Kidney (tissue), 14 donors: ENCODE measurements around the gene MED20. TPM values are rescaled to one million over a fixed set of nuclear protein-coding genes. Genes with fewer than 3 reads are reported as not detected.

ENCODE experiments used
- DNase-seq, 5 donors: peaks; one replicate each; pipeline ENCODE4 v3.0.0-alpha.2; 2013 to 2020
- FAIRE-seq: peaks from 2 replicates; lab custom pipeline; 2012; peaks lifted over from hg19 to GRCh38; lab: Jason Lieb, UNC
- H3K27ac ChIP-seq, 2 donors: one replicate each; pipeline ENCODE4 v1.7.0; 2013; ENCODE audit warnings: low read depth in 2 of 2, low read length in 2 of 2, inconsistent platforms in 1 of 2
- H3K27me3 ChIP-seq: one replicate; pipeline ENCODE4 v1.7.1; 2013; ENCODE audit warnings: low read length, inconsistent platforms; ENCODE audit not compliant: control insufficient read depth, insufficient read depth
- H3K36me3 ChIP-seq, 3 donors: one replicate each; pipeline versions ENCODE4 v1.7.0 to v1.7.1; 2013; ENCODE audit warnings: low read length in 3 of 3, control low read depth in 1 of 3, inconsistent platforms in 1 of 3; ENCODE audit not compliant: insufficient read depth in 3 of 3, control insufficient read depth in 2 of 3
- H3K4me1 ChIP-seq, 3 donors: one replicate each; pipeline versions ENCODE4 v1.7.0 to v1.7.1; 2013; ENCODE audit warnings: low read length in 3 of 3, inconsistent platforms in 1 of 3, low read depth in 1 of 3; ENCODE audit not compliant: control insufficient read depth in 2 of 3, insufficient read depth in 2 of 3
- H3K4me3 ChIP-seq, 3 donors: one replicate each; pipeline versions ENCODE4 v1.7.0 to v1.8.1; 2013; ENCODE audit warnings: low read length in 3 of 3, control low read depth in 1 of 3, inconsistent platforms in 1 of 3
- H3K9ac ChIP-seq, 3 donors: one replicate each; pipeline versions ENCODE4 v1.7.0 to v1.7.1; 2013; ENCODE audit warnings: low read length in 3 of 3, control low read depth in 1 of 3, inconsistent platforms in 1 of 3
- H3K9me3 ChIP-seq, 3 donors: one replicate each; pipeline versions ENCODE4 v1.7.0 to v1.7.1; 2013; ENCODE audit warnings: low read length in 3 of 3, control low read depth in 1 of 3, inconsistent platforms in 1 of 3; ENCODE audit not compliant: control insufficient read depth in 2 of 3, insufficient read depth in 1 of 3
- intact Hi-C: fragments of 100-400 bp; cut with DNase I; formaldehyde crosslinking; loops from one replicate; pipeline ENCODE4 v1.11.1; 2022
- polyA plus RNA-seq: library from polyadenylated mRNA; stranded (reverse); fragments of 350-450 nt; fragmentation: Illumina TruSeq; extraction: RNeasy Lipid Tissue Mini Kit (QIAGEN cat#74804); gene quantifications from one replicate; pipeline ENCODE4 v1.2.3, GENCODE V29; 2014; ENCODE audit warnings: low read depth, low replicate concordance; ENCODE audit not compliant: insufficient read depth
- total RNA-seq: library from RNA; stranded (reverse); fragmentation: NEBNext Ultra II Directional; extraction: Animal tissue kit (Norgen Biotek cat#: 25700); gene quantifications from one replicate; pipeline ENCODE4 v1.2.1, GENCODE V29; 2021
- TF ChIP-seq, protein P1 (sequence below): IDR thresholded peaks from 3 replicates; pipeline ENCODE4 v1.5.1; 2012; ENCODE audit warnings: mild to moderate bottlenecking, moderate library complexity, borderline replicate concordance; ENCODE audit not compliant: insufficient read depth; ENCODE audit errors: extremely low read depth
- donor health status: control.
- donor health status: control.
- donor health status: control.
- donor health status: control.
- donor health status: control.
- donor health status: DM: yes; HTN: yes; CAD: no.
- donor health status: Normal renal cell carcinoma (clear cell type).

Gene MED20
- total and polyA plus RNA-seq, 2 donors from 2014 or later, result 15.1 to 22.0 TPM

DNA sequence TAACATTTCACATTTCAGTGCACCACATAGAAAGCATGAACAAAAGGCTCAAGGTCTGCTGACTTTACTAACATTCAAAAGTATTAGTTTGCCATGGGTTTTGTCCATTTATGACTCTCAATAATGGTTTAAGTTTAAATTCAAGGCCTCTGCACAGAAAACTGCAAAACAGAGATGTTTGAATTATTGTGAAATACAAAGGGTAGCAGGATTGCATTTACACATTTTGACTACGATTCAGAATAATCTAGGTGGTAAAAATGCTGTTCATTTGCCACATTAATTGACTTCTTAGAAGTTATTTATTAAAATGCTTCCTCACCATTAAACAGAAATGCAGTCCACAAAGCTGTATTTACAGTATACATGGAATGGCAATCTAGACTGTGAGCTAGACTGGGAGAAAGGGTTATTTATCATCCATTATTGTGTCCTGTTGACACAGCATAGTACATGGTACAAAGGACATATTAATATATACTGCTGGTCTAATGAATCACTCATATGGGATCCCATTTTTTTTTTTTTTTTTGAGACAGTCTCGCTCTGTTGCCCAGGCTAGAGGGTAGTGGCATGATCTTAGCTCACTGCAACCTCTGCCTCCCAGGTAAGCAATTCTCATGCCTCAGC lies 43.8 kb downstream of the MED20 start:
- no peaks in the 10 kb centered on the region for H3K36me3 ChIP-seq
- TF ChIP-seq, protein P1, sequence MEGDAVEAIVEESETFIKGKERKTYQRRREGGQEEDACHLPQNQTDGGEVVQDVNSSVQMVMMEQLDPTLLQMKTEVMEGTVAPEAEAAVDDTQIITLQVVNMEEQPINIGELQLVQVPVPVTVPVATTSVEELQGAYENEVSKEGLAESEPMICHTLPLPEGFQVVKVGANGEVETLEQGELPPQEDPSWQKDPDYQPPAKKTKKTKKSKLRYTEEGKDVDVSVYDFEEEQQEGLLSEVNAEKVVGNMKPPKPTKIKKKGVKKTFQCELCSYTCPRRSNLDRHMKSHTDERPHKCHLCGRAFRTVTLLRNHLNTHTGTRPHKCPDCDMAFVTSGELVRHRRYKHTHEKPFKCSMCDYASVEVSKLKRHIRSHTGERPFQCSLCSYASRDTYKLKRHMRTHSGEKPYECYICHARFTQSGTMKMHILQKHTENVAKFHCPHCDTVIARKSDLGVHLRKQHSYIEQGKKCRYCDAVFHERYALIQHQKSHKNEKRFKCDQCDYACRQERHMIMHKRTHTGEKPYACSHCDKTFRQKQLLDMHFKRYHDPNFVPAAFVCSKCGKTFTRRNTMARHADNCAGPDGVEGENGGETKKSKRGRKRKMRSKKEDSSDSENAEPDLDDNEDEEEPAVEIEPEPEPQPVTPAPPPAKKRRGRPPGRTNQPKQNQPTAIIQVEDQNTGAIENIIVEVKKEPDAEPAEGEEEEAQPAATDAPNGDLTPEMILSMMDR, result no peak
- no peaks in the 10 kb centered on the region for H3K4me1 ChIP-seq
- no peak for DNase-seq
- no peaks in the 10 kb centered on the region for H3K27me3 ChIP-seq
- intact Hi-C loops, result no loop called here
- H3K4me3 ChIP-seq, result no peak overlapping the region
- no peak for FAIRE-seq
- no peak overlapping the region for H3K27ac ChIP-seq
- H3K9me3 ChIP-seq, result no peaks in the 10 kb centered on the region
- no peak overlapping the region for H3K9ac ChIP-seq

DNA sequence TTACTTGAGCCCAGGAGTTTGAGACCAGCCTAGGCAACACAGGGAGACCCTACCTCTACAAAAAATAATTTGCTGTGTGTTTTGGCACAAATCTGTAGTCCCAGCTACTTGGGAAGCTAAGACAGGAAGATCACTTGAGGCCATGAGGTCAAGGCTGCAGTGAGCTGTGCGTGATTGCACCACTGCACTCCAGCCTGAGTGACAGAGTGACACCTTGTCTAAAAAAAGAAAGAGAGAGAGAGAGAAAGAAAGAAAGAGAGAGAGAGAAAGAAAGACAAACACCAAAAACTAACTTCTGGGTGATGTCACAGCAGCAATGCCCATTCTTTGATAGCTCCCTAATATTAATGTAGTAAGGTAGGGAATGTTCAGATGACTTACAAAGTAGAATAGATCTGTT lies 46.2 kb downstream of the MED20 start:
- TF ChIP-seq, protein P1, result no peak
- DNase-seq (no peak), FAIRE-seq (no peak)
- Histone ChIP-seq H3K4me3 (no peak overlapping the region), H3K36me3 (no peaks in the 10 kb centered on the region), H3K9me3 (no peaks in the 10 kb centered on the region), H3K4me1 (no peaks in the 10 kb centered on the region), H3K9ac (no peak overlapping the region), H3K27me3 (no peaks in the 10 kb centered on the region), H3K27ac (no peak overlapping the region)
- intact Hi-C loops, result no loop called here

- Histone ChIP-seq H3K27me3 (no peaks in the 10 kb centered on the region), H3K36me3 (no peaks in the 10 kb centered on the region), H3K27ac (no peak overlapping the region), H3K9ac (no peak overlapping the region), H3K9me3 (no peaks in the 10 kb centered on the region), H3K4me1 (no peaks in the 10 kb centered on the region), H3K4me3 (no peak overlapping the region)
- FAIRE-seq, result no peak
- DNase-seq, result no peak
- TF ChIP-seq, protein P1, result no peak
- intact Hi-C loops, result no loop called here
Measured at GRCh38 chr6:41872147-41872546, 48.8 kb downstream of the MED20 start.

- TF ChIP-seq, protein P1, result no peak
- no peaks in the 10 kb centered on the region for H3K9me3 ChIP-seq
- no peak overlapping the region for H3K9ac ChIP-seq
- FAIRE-seq (no peak), DNase-seq (no peak)
- H3K27me3 ChIP-seq, result no peaks in the 10 kb centered on the region
- H3K27ac ChIP-seq, result no peak overlapping the region
- H3K36me3 ChIP-seq, result no peaks in the 10 kb centered on the region
- intact Hi-C loops, result no loop called here
- no peak overlapping the region for H3K4me3 ChIP-seq
- H3K4me1 ChIP-seq, result no peaks in the 10 kb centered on the region
Measured at GRCh38 chr6:41871691-41872090, 49.2 kb downstream of the MED20 start.
